Fibroblast of skin of right quadriceps (primary cell): ENCODE data around the gene TMPRSS9.
A peak's percentile ranks its signal among the peaks of the same experiment; 100 is the strongest.

Source experiments
- DNase-seq: peaks from one replicate; pipeline ENCODE4 v3.0.0-alpha.2; 2013

The TMPRSS9 gene

DNA sequence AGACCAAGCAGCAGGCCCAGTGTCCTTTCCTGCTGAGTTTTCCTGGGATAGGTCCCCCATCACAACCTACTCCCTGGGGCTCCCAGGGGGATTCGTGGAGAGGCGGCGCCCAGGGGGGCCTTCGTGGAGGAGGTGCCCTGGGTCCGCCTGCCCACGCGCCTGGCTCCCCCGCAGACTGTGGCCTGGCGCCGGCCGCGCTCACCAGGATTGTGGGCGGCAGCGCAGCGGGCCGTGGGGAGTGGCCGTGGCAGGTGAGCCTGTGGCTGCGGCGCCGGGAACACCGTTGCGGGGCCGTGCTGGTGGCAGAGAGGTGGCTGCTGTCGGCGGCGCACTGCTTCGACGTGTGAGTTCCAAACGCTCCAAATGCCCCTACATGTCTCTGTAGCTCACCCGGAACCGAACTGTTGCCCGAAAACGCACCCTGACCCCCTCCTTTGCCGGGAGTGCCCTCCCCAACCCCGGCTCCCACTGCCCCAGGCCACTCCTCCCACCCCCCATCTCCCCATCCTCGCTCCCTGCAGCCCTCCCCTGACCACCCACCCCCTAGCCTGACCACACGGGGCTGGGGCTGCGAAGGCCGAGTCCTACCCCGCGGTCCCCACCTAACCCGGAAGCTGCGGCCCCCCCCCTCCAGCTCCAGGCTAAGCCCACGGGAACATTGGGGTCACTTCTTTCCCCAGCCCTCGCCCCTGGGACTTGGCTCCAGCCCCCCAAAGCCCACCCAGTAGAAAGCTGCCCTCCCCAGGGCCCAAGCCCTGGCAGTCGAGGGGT, 64.0 kb downstream of the TMPRSS9 start:
- DNase-seq = no peak

GRCh38 chr19:2424686-2425621, 64.9 kb downstream of the TMPRSS9 start:
- DNase-seq = peak; percentile 77

GRCh38 chr19:2425622-2426581, 65.8 kb downstream of the TMPRSS9 start:
- no peak for DNase-seq

DNA sequence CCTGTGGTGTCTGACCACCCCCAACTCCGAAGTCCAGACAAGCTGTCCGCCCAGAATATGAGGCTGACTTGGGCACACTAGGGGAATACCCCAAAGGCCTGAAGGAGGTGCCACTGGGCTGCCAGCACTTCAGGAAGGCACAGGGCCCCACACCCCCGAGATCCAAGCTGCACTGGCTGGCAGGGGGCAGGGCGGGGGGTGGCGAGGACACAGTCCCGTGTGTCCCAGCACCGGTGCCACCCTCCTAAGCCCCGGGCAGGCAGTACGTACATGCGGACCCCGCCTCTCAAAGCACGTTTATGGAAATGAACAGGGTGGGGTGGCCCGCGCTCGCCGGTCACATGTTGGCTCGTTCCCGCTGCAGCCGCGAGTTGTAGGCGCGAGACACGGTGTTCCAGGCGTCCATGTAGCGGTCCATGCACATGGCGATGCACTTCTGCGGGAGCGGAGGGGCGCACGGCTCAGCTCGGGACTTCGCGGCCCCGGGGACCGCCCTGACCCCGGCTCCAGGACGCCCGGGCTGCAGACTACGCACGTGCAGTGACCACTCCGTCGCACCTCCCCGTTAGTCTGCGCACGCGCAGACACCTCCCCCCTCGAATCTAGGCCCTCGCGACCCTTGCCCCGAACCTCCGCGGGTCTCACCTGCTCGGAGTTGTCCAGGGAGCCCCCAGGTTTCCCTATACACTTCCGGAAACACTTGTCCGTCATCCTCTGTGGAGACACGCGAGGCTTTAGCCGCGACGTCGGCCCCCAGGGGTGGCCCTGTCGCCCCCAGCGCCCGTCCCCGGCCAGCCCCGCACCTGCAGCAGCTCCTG, 66.8 kb downstream of the TMPRSS9 start:
- peak; percentile 22 for DNase-seq

DNA sequence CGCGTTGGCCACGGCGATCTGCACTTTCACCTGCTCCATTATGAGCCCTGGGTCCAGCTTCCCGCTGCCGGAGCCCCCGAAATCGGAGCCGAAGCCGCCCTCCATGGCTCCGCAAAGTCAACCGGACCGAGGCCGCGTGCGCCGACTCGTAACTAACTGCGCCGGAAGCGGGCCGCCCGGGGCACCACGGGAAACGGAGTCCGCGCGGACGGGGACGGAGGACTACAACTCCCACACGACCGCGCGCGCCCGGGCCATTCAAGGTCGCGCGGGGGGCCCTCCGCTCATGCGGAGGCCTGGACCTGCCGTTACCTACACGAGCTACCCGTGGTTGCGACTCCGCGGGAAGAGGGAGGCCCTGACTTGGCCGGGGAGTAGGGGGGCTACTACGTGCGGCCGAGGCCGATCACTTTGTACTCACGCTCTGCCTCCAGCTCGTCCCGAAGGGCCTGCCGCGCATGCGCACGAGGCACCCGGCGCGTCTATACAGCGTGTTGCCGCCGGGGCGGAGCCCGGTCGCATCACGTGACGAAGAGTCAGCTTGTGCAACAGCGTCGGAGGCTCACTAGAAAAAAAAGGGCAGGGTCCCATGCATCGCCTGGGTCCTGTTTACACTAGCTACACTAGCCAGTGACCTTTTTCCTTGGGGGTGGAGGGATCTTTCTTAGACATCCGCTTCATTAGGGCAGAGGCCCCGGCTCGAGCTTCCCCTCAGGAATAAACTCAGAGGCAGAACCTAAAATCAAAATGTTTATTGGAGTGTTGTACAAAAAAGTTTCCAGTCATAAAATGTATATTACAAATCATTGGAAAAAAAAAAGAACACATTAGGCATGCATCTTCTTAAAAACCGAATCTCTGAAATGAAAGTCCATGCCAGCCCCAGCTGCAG, 67.6 kb downstream of the TMPRSS9 start, which contains the start of gene TIMM13:
Gene TIMM13 (minus strand): TSS at position 158 of the 892 bp plus-strand sequence. CDS start 53 bp downstream, at position 105.
- peak; percentile 95 for DNase-seq

GRCh38 chr19:2428321-2428690, 68.2 kb downstream of the TMPRSS9 start:
- no peak for DNase-seq

- DNase-seq = no peak
Observed at GRCh38 chr19:2428756-2429711, 69.0 kb downstream of the TMPRSS9 start.

- no peak for DNase-seq
Observed at GRCh38 chr19:2429917-2430535, 70.0 kb downstream of the TMPRSS9 start.

DNA sequence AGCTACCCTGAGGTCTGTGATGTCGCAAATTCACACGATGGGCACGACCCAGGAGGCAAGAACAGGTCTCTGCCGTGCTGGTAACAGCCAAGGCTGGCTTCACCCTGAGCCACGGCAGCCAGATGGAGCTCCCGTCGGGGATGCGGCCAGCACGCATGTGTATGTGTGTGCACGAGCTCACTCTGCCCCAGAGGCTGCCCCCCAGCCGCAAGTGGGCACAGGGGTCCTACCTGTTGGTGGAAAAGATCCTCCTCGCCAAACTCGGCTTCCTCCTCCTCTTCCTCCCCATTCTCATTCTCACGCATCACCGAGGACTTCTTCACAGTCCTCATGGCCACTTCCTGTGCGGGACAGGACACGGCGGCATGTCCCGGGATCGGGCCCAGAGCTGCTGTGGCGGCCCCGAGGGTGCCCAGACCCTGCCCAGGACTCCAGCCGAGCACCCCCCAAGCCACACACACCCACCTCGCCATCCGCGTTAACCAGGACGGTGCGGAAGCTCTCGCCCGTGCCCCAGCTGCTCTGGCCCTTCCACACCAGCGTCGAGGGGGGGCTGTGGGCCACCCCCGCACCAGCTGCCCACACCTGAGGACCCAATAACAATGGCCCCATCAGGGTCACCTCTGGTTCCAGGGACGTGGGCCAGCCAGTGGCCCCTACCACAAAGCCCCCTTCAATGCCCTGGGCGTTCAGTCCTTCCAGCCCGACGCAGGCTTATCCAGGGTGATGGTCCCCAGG, 71.4 kb downstream of the TMPRSS9 start:
- DNase-seq = no peak

DNA sequence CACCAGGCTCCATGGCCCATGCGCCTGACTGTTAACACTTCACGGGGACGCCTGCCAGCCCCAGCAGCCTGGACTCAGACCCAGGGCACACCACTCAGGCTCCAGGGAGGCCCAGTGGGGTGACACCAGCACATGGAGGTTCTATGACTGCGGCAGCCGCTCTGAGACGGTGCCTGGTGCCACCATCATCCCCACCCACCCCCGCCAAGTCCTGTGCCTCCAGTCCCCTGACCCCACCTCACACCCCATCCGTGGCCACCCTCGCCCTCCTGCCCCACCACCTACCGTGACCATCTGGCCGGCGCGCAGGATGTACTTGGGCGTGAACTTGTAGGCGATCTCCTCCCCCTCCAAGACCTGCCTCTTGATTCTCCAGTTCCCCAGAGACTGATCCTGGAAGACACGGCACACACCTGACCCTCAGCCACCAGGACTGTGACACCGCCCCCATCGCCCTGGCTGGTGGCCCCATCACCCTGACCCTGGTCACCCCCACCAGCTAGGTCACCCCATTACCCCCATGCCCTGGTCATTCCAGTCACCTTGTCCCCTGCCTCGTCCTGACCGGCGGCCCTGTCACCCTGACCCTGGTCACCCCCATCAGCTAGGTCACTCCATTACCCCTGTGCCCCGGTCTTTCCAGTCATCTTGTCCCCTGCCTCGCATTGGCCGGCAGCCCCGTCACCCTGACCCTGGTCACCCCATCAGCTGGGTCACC, 72.2 kb downstream of the TMPRSS9 start:
- DNase-seq = no peak

- DNase-seq = no peak
Observed at GRCh38 chr19:2433854-2434253, 73.8 kb downstream of the TMPRSS9 start.

- no peak for DNase-seq
Observed at GRCh38 chr19:2434267-2434666, 74.2 kb downstream of the TMPRSS9 start.

DNA sequence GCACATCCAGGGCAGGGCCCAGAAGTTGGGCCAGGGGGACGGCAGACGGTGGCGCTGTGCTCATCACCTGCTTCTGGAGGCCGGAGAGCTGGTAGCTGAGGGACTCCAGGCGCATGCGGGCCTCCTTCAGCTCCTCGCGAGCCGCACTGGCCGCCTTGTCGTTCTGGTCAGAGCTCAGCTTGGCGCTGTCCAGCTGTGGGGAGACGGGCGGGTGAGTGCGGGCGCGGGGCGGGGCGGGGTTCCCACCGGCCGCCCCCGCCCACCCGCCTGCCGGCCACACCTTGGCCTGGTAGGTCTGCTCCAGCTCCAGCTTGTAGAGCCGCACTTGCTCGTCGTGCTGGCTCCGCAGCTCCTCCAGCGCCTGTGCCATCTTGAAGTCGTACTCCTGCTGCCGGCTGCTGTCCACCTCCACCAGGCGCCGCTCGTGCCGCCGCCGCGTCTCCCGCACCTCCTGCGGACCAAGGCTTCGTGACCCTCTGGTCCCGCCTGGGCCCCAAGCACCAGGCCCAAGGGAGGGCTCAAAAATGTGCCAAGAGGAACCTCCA, 74.7 kb downstream of the TMPRSS9 start:
- no peak for DNase-seq

GRCh38 chr19:2436384-2436783, 76.3 kb downstream of the TMPRSS9 start:
- no peak for DNase-seq

DNA sequence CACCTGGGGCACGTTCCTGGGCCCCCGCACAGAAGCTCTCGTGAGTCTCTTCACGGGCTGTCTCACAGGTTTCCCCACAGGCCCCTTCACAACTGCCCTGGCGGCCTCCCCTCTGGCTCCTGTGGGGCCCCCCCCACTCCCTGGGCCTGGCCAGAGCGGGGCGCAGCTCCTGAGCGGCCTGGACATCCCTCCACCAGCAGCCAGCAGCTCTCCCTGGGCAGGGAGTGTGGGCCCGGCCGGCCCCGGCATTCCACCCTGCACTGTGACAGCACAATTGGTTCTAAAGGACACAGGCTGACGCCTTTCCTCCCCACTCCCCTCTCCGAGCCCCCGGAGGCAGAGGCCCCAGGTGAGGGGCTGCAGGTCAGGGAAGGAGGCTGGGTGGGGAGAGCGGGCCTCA, 76.9 kb downstream of the TMPRSS9 start:
- DNase-seq = no peak

DNA sequence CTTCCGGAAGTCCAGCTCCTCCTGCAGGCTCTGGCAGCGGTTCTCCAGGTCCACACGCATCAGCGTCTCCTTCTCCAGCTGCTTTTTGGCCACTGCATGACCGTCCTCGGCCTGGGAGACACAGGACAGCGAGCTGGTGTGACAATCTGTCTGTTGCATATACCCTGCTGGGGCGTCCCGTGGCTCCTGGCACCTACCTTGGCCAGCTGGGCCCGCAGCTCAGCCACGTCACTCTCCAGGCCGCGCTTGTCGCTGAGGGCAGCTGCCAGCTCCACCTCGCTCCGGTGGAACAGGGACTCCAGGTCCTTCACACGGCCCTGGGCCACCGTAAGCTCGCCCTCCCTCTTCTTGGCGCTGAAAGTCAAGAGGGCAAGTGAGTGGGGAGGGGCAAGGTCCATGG, 78.1 kb downstream of the TMPRSS9 start:
- no peak for DNase-seq

DNA sequence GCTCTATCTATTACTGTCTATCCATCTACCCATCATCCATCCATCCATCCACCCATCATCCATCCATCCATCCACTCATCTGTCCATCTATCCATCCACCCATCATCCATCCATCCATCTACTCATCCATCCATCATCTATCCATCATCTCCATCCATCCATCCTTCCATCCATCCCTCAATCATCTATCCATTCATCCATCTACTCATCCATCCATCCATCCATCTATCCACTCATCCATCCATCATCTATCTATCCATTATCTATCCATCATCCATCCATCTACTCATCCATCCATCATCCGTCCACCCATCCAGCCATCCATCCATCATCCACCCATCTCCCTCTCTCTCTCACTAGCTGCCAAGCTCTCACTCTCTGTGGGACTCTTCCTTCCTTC, 80.5 kb downstream of the TMPRSS9 start:
- no peak for DNase-seq
